ENCODE measurements around the gene PRUNE2.

PRUNE2 gene

DNA sequence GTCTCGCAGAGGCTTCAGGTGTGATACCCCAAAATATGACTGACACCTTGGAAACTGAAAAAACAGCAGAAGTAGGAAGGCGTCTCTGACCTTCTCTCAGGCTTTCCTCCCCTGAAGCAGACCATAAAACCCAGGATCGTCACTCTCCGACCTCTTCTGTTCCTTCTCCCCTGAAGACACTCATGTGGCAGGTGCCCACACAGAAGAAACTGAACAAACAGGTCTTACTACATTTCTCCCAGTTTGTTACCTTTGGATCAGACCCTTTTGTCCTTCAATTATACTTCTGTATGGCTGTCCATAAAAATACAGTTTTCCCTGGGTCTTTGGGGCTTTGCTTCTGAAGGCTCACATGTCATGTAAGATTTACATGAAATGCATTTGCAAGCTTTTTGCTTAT is 10.3 kb upstream of the PRUNE2 start:
- ChIA-PET CTCF (interaction anchor here (0.8 kb wide), 1 partner anchor 106 kb away, joined by 3 read pairs; no protein-coding TSS in a partner anchor), POLR2A (no interaction called here)
- no peak for DNase-seq (ENCODE audit: low read depth, low spot score)
- TF ChIP-seq, protein P1, sequence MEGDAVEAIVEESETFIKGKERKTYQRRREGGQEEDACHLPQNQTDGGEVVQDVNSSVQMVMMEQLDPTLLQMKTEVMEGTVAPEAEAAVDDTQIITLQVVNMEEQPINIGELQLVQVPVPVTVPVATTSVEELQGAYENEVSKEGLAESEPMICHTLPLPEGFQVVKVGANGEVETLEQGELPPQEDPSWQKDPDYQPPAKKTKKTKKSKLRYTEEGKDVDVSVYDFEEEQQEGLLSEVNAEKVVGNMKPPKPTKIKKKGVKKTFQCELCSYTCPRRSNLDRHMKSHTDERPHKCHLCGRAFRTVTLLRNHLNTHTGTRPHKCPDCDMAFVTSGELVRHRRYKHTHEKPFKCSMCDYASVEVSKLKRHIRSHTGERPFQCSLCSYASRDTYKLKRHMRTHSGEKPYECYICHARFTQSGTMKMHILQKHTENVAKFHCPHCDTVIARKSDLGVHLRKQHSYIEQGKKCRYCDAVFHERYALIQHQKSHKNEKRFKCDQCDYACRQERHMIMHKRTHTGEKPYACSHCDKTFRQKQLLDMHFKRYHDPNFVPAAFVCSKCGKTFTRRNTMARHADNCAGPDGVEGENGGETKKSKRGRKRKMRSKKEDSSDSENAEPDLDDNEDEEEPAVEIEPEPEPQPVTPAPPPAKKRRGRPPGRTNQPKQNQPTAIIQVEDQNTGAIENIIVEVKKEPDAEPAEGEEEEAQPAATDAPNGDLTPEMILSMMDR (IDR thresholded peaks at IDR 0.05; ENCODE audit: insufficient read depth, low read length, missing control alignments): no peak
- no peak overlapping the region for H3K4me3 ChIP-seq (ENCODE audit: low read depth, low read length)

GRCh38 chr9:76913467-76913866 is 7.6 kb upstream of the PRUNE2 start:
- ChIA-PET POLR2A (no interaction called here), CTCF (no interaction called here)
- DNase-seq (ENCODE audit: low read depth, low spot score): no peak
- TF ChIP-seq, protein P1 (IDR thresholded peaks at IDR 0.05; ENCODE audit: insufficient read depth, low read length, missing control alignments): no peak
- no peak overlapping the region for H3K4me3 ChIP-seq (ENCODE audit: low read depth, low read length)

DNA sequence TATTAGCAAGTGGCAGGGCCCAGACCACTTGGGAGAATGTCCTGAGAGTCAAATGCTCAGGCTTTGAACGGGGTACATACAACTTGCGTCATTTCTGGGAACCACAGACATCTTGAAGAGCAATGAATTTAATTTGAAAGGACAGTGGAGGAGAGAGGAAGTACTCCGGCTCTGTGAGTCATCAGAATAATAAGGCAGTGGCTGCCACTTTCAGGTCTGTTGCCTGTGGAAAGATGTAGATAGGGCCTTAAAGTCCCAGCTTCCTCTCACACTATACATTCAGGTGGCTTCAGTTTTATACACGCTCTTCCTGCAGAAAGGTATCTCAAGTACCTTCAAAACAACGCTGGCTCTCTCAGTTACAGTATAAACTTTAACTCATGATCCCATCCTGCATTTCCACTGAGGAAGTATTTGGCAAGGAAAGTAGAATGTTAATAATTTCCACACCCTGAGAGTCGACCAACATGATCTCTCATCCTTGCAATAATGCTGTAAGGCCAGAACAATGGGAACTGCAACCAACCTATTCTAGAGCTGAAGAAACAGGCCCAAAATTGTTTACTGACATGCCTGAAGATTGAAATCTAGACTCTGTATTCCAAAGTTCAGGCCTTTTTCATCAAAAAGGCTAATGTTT is 6.8 kb upstream of the PRUNE2 start:
- TF ChIP-seq, protein P1 (IDR thresholded peaks at IDR 0.05; ENCODE audit: insufficient read depth, low read length, missing control alignments): no peak
- ChIA-PET CTCF (interaction anchor here (1.2 to 1.3 kb wide), 2 partner anchors 15 to 25 kb away, joined by 3 read pairs; no protein-coding TSS in a partner anchor), POLR2A (no interaction called here)
- DNase-seq (ENCODE audit: low read depth, low spot score): no peak
- H3K4me3 ChIP-seq (ENCODE audit: low read depth, low read length): no peak overlapping the region

DNA sequence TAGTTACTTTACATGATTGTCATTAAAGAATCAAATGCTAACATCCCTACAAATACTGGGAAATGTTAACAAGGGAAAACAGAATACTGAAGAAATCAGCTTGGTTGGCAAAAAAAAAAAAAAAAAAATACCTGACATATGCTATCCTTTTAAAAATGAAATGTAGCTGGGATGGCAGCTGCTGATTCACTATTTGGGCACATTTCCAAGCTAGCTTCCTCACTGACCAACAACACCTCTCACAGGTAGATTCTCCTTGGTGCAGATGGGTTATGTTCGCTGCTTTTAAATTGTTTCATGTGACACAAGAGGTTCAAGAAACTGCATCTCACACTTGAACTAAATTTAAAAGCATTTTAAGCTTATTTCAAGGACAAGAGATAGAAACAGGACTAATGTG is 6.1 kb upstream of the PRUNE2 start:
- ChIA-PET CTCF (interaction anchor here (1.2 to 1.3 kb wide), 2 partner anchors 16 to 25 kb away, joined by 3 read pairs; no protein-coding TSS in a partner anchor), POLR2A (no interaction called here)
- TF ChIP-seq, protein P1 (IDR thresholded peaks at IDR 0.05; ENCODE audit: insufficient read depth, low read length, missing control alignments): no peak
- no peak for DNase-seq (ENCODE audit: low read depth, low spot score)
- no peak overlapping the region for H3K4me3 ChIP-seq (ENCODE audit: low read depth, low read length)

- no peak for DNase-seq (ENCODE audit: low read depth, low spot score)
- ChIA-PET POLR2A (no interaction called here), CTCF (interaction anchor here (1.0 kb wide), 1 partner anchor 11 kb away, joined by 4 read pairs; no protein-coding TSS in a partner anchor)
- TF ChIP-seq, protein P1 (IDR thresholded peaks at IDR 0.05; ENCODE audit: insufficient read depth, low read length, missing control alignments): no peak
- no peak overlapping the region for H3K4me3 ChIP-seq (ENCODE audit: low read depth, low read length)
Observed at GRCh38 chr9:76910861-76911260, 4.9 kb upstream of the PRUNE2 start.

DNA sequence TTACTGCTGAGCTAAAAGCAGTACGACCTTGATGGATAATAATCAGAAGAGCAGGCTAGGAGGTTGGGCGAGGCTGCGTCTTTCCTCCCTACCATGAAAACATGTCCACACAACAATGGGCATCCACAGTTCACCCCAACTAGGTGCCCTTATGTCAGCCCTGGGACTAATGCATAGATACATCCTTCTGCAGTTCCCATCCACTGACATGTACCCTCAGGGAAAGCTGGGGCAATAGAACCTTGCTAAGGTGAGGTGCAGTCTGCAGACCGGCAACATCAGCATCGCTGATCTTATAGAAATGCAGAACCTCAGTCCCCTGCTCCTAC is 697 bp upstream of the PRUNE2 start:
- POLR2A ChIA-PET: interaction anchor here (0.8 to 1.2 kb wide), 2 partner anchors 9 to 40 kb away, joined by 3 read pairs; no protein-coding TSS in a partner anchor
- CTCF ChIA-PET: no interaction called here

More for the DNA sequence above, 697 bp upstream of the PRUNE2 start:
- peak overlapping the region; percentile 78 for H3K4me3 ChIP-seq (ENCODE audit: low read depth, low read length)
- TF ChIP-seq, protein P1 (IDR thresholded peaks at IDR 0.05; ENCODE audit: insufficient read depth, low read length, missing control alignments): no peak
- no peak for DNase-seq (ENCODE audit: low read depth, low spot score)

Measured in AG04449 (cell line).